ELF-1 (cell line): ENCODE measurements around the gene TAS2R60.

Source experiments
- DNase-seq: peaks from one replicate; pipeline ENCODE4 v3.0.0-alpha.2; 2016; ENCODE audit warnings: low read depth, low spot score

Gene TAS2R60

DNA sequence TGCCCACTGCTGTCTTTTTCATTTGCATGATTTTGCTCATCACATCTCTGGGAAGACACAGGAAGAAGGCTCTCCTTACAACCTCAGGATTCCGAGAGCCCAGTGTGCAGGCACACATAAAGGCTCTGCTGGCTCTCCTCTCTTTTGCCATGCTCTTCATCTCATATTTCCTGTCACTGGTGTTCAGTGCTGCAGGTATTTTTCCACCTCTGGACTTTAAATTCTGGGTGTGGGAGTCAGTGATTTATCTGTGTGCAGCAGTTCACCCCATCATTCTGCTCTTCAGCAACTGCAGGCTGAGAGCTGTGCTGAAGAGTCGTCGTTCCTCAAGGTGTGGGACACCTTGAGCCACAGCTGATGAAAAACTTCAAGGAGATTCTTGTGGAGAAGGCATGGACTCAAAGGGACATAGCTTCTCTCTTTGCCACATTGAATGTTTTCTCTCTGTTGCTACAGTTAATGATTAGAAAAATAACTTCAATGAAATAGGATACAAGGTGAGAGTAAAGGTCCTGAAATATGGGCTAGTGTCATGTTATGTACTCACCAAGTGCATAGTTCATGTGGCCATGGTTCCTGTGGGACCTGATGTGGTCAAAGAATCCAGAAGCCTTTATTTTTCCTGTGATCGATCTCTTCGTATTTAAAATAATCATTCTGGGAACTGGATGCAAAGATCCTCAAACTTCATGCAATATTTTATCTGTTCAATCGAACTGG is 970 bp downstream of the TAS2R60 start:
- DNase-seq, result no peak

- DNase-seq, result no peak
These were observed 1.5 kb downstream of the TAS2R60 start for GRCh38 chr7:143444785-143445184.

DNA sequence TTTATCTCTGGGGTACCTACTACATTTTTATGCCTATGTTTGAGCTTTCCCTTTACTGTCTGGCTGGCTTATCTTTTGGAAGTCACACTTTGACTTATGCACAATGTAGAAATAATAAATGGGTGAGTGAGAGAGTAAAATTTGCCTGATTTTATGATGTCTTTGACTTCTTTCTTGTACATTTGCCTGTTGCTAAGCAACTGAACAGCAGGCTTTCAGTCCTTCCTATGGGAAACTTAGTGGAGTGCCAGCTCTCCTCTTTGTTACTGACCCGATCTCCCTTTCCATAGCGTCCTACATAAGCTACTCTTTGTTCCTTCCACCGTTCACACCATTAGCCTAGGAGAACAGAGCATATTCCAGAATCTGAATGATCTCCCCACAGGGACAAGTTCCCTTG is 4.2 kb downstream of the TAS2R60 start:
- DNase-seq, result no peak

DNA sequence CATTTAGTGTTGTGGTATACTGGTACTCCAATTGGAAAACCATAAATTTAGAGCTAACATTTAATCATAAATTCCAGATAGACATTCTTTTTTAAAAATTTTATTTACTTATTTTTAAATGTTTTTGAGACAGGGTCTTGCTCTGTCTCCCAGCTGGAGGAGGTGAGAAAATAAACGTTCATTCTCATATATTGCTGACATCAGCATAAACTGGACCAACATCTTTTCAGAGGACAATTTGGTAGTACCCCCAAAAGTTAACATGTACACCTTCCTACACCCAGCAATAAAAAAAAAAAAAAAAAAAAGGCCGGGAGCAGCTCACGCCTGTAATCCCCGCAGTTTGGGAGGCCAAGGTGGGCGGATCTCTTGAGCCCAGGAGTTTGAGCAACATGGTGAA is 5.2 kb downstream of the TAS2R60 start:
- DNase-seq, result no peak

- DNase-seq, result no peak
These were observed 6.5 kb downstream of the TAS2R60 start for GRCh38 chr7:143449793-143450192.

DNA sequence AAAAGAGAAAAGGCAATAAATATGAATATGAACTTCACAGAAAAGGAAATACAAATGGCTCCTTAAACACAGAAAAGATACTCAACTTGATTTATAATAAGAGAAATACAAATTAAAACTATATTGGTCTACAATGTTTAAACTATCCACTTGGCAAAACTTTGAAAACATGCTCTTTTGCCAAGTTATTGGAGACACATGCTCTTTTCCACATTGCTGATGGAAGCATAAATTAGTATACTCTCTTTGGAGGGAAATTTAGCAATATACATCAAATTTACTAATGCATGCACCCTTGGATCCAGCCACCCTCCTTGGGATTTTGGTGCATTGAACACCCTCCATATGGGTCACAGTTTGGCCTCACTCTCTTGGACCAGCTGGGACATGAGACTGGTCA is 7.9 kb downstream of the TAS2R60 start:
- DNase-seq, result no peak

- DNase-seq, result no peak
These were observed 8.5 kb downstream of the TAS2R60 start for GRCh38 chr7:143451746-143452145.

GRCh38 chr7:143452495-143452894 is 9.2 kb downstream of the TAS2R60 start:
- DNase-seq, result no peak

DNA sequence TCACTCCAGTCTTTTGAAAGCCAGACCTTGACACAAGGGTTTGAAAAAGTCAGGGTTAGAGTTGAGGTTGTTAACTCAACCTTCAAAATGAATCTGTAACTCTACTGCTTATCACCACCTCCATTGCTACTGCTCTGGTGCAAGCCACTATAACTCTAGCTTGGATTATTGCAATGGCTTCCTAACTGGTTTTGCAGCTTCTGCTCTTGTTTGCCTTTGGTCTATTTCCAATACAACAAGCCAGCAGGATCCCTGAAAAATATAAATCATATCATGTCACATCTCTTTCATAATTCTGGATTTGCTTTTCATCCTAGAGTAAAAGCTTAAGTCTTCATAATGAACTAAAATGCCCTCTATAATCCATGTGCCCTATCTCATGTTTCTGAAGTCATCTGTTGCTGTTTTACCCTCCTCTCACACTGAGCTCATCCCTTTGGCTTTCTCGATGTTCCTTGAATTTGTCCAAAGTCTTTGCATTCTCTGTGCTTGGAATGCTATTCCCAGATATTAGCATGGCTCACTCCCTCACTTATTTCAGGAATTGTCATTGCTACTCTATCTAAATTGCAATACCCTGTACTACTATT is 10.9 kb downstream of the TAS2R60 start:
- no peak for DNase-seq

GRCh38 chr7:143455491-143455890 is 12.2 kb downstream of the TAS2R60 start:
- no peak for DNase-seq

- DNase-seq, result no peak
These were observed 12.7 kb downstream of the TAS2R60 start for GRCh38 chr7:143455942-143456341.

GRCh38 chr7:143456992-143457793 is 13.9 kb downstream of the TAS2R60 start:
- no peak for DNase-seq

DNA sequence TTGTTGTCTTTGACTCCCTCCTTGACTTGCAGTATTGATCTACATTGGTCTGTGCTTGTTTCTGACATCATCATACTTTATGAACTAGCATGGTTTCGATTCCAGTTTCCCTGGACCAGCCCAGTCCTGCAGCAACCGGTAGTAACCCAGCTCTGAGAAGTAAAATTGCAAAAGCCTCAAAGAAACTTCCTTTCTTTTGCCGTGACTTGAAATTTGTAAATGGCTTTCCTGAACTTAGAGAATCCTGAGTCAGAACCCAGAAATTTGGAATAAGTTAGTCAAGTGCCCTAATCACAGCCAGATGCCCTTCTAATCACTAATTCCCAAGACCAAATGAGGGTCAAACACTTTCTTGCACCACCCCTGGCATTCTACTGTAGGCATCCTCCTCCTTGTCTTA is 15.0 kb downstream of the TAS2R60 start:
- DNase-seq, result no peak

DNA sequence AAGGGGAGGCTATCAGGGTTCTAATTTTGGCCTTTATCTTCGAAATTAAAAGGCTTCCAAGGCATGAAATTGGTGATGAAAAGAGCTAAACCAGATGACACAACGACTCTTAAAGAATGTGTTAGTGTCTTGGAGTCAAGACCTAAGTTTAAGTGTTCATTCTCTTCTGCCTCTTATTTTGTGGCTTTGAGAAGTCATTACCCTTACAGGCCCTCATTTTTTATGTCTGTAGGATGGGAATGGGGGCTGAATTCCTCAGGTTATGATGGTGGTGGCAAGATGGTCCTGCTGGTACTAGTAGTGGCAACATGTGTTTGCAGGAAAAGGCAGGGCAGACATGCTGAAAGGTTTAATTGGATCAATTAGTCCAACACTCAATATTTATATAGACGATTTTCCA is 15.4 kb downstream of the TAS2R60 start:
- DNase-seq, result no peak

- DNase-seq, result no peak
These were observed 16.1 kb downstream of the TAS2R60 start for GRCh38 chr7:143459359-143459758.

DNA sequence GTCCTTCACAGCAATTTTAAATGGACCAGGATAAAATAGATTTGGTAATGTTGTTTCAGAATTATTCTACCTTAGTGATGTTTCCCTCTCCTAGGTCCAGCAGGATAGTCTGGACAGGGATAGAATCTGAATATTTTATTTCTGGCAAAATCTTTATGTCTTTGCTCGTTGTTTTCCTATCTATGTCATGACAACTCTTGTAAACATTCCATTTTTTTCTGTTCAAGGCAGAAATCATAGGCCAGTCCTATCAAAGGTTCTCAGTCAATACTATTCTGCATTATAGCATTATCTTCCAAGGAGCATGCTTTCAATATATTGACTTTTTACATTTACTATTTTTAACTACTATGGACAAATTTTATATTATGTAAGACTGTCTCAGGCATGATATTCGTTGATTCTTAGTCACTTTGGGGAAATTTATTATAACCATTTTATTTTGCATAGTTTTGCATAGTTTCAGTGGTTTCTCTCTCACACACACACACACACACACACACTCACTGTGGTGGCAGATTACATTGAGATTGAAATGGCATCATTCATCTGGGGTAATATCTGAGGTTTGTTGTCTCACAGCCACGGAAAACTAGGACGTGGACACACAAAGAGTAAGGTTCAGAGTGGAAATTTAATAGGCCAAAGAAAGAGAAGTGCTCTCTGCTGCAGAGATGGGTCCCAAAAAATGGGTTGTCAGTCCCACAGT is 17.2 kb downstream of the TAS2R60 start:
- DNase-seq, result no peak

DNA sequence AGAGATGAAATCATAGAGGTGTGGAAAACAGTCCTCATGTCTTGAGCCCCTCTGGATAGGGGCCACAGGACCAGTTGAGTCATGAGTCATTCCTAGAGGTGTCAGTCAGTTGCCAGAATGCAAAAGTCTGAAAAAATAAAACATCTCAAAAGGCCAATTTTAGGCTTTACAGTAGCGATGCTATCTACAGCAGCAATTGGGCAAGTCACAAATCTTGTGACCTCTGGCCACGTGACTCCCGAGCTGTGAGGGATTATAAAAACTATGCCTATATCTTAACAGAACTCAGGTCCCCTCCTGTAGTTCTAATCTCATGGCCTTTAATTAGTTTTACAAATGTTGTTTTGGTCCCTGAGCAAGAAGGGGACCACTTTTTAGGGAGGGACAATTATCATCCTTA is 18.8 kb downstream of the TAS2R60 start:
- DNase-seq, result no peak

DNA sequence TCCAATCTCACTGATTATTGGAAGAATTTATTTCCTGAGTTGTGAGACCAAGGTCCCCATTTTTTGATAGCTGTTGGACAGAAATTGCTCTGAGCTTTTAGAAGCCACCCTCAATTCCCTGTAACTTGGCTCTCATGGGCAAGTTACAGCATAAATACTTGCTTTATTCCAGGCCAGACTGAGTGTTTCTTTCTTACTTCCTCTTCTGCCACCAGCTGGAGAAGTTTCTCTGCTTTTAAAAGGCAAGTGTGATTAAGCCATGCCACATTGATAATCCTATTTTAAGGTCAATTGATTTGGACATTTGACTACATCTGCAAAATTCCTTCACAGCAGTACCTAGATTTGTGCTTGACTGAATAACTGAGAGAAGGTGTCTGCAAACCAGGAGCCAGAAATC is 20.3 kb downstream of the TAS2R60 start:
- no peak for DNase-seq

- DNase-seq, result no peak
These were observed 20.7 kb downstream of the TAS2R60 start for GRCh38 chr7:143463957-143464356.

DNA sequence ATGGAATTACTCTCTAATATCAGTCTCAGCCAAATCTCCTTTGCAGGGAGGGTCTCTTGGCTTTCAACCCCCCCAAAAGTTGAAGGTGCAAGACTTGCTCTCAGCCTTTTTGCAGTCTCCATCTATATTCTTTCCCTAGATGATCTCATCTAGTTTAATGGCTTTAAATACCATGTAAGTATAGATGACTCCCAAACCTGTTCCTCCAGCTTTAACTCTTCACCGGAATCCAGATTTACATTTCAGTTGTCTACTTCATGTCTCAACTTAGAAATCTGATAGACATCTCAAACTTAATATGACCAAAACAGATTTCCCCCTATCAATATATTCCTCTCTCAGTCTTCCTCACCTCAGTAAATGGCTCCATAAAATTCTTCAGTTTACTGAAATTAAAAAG is 24.5 kb downstream of the TAS2R60 start:
- no peak for DNase-seq

GRCh38 chr7:143472071-143472689 is 28.9 kb downstream of the TAS2R60 start:
- peak; percentile 54 for DNase-seq
